Natural killer cell (primary cell): ENCODE results near the gene RAI14. TPM values are rescaled to one million over a fixed set of nuclear protein-coding genes. Genes with fewer than 3 reads are reported as not detected.
"Not testable (repeated sequence)": the region's sequence is repeated elsewhere in the genome, so short reads cannot be mapped to it uniquely, and the experiment has no call there.

Experiments used
- ATAC-seq, 3 donors: fragments of 150-1000 bp in 2 of 3; fragments of 200-7000 bp in 1 of 3; cut with Tn5 transposase; 1 replicate in 1 of 3; 2 replicates in 2 of 3; pipeline ENCODE4 v1.10.0; 2021; ENCODE audit warnings: mild to moderate bottlenecking in 2 of 3, moderate library complexity in 2 of 3
- DNase-seq, 2 donors: peaks; one replicate each; pipeline versions ENCODE4 v3.0.0 to v3.0.0-alpha.2; 2013 to 2021; ENCODE audit warnings: mixed read lengths in 1 of 2
- H3K27ac ChIP-seq: one replicate; pipeline ENCODE4 v1.5.1; 2013; ENCODE audit warnings: mild to moderate bottlenecking, low read length
- H3K27me3 ChIP-seq: one replicate; pipeline ENCODE4 v1.6.1; 2013; ENCODE audit warnings: low read length; ENCODE audit not compliant: control insufficient read depth, insufficient read depth
- H3K36me3 ChIP-seq: one replicate; pipeline ENCODE4 v1.6.1; 2013; ENCODE audit warnings: low read length; ENCODE audit not compliant: control insufficient read depth, insufficient read depth
- H3K4me1 ChIP-seq: one replicate; pipeline ENCODE4 v1.6.1; 2013; ENCODE audit warnings: low read length; ENCODE audit not compliant: control insufficient read depth, insufficient read depth
- H3K4me3 ChIP-seq: one replicate; pipeline ENCODE4 v1.5.1; 2013; ENCODE audit warnings: low read length
- H3K9me3 ChIP-seq: one replicate; pipeline ENCODE4 v1.6.1; 2013; ENCODE audit warnings: low read length; ENCODE audit not compliant: control insufficient read depth, insufficient read depth
- H3K27ac Mint-ChIP-seq, 2 donors: one replicate each; pipeline ENCODE4 v1.8.0; 2022; ENCODE audit warnings: mild to moderate bottlenecking in 2 of 2, mixed read lengths in 2 of 2, moderate library complexity in 1 of 2
- H3K27me3 Mint-ChIP-seq, 2 donors: one replicate each; pipeline ENCODE4 v1.8.0; 2022; ENCODE audit warnings: low read depth in 2 of 2, mixed read lengths in 2 of 2
- H3K36me3 Mint-ChIP-seq: one replicate; pipeline ENCODE4 v1.8.0; 2022; ENCODE audit warnings: mixed read lengths
- H3K4me1 Mint-ChIP-seq, 2 donors: one replicate each; pipeline ENCODE4 v1.8.0; 2022; ENCODE audit warnings: mixed read lengths in 2 of 2
- H3K4me3 Mint-ChIP-seq: one replicate; pipeline ENCODE4 v1.8.0; 2022; ENCODE audit warnings: mild to moderate bottlenecking, moderate library complexity, mixed read lengths
- H3K9me3 Mint-ChIP-seq, 2 donors: one replicate each; pipeline ENCODE4 v1.8.0; 2022; ENCODE audit warnings: mixed read lengths in 2 of 2
- WGBS: methylation state at CpG from one replicate; pipeline ENCODE4 v1.1.7; 2013; ENCODE audit warnings: missing lambda C conversion rate; ENCODE audit not compliant: insufficient coverage; 5-methylcytosine and 5-hydroxymethylcytosine counted together
- intact Hi-C: fragments of 100-400 bp; cut with micrococcal nuclease; formaldehyde crosslinking; loops from one replicate; pipeline ENCODE4 v1.14.2; 2022
- total RNA-seq, 4 donors: library from RNA; stranded (reverse); fragments of 120-200 nt in 1 of 4; gene quantifications; one replicate each; pipeline versions ENCODE4 v1.2.3 to v1.2.4, GENCODE V29; 2013 to 2022
- TF ChIP-seq, protein P1 (sequence below): fragments of 200-600 bp; IDR thresholded peaks from one replicate; pipeline ENCODE4 v1.8.0; 2022; ENCODE audit warnings: antibody characterized with exemption

Gene RAI14
- total RNA-seq, 3 donors from 2014 or later (not counting 1 experiment from before 2014, with no cell fraction given) = 0.40 to 2.9 (median 2.8) TPM

DNA sequence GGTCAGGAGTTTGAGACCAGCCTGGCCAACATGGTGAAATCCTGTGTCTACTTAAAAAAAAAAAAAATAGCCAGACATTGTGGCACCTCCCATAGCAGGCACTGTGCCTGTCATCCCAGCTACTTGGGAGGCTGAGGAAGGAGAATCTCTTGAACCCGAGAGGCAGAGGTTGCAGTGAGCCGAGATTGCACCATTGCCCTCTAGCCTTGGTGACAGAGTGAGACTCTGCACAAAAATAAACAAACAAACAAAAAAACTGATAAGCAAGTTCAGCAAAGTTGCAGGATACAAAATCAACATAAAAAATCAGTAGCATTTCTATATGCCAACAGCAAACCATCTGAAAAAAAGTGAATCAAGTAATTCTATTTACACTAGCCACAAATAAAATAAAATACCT is 118.0 kb downstream of the RAI14 start:
- Histone ChIP-seq H3K9me3 (no peaks in the 10 kb centered on the region), H3K36me3 (no peaks in the 10 kb centered on the region), H3K4me3 (no peak overlapping the region), H3K4me1 (no peaks in the 10 kb centered on the region), H3K27ac (no peak overlapping the region), H3K27me3 (no peaks in the 10 kb centered on the region)
- TF ChIP-seq, protein P1, sequence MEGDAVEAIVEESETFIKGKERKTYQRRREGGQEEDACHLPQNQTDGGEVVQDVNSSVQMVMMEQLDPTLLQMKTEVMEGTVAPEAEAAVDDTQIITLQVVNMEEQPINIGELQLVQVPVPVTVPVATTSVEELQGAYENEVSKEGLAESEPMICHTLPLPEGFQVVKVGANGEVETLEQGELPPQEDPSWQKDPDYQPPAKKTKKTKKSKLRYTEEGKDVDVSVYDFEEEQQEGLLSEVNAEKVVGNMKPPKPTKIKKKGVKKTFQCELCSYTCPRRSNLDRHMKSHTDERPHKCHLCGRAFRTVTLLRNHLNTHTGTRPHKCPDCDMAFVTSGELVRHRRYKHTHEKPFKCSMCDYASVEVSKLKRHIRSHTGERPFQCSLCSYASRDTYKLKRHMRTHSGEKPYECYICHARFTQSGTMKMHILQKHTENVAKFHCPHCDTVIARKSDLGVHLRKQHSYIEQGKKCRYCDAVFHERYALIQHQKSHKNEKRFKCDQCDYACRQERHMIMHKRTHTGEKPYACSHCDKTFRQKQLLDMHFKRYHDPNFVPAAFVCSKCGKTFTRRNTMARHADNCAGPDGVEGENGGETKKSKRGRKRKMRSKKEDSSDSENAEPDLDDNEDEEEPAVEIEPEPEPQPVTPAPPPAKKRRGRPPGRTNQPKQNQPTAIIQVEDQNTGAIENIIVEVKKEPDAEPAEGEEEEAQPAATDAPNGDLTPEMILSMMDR = no peak
- H3K27me3 Mint-ChIP-seq = peaks cover 3 to 17% of the 10 kb centered on the region in 2 donors
- no peak for ATAC-seq
- 100% methylated on average over 2 of the region's 2 CpGs for WGBS
- no peak overlapping the region for H3K27ac Mint-ChIP-seq
- H3K4me1 Mint-ChIP-seq = no peaks in the 10 kb centered on the region
- H3K9me3 Mint-ChIP-seq = peaks cover 5 to 7% of the 10 kb centered on the region in 2 donors
- H3K36me3 Mint-ChIP-seq = peaks cover 9% of the 10 kb centered on the region
- DNase-seq = no peak
- intact Hi-C loops = no loop called here
- no peak overlapping the region for H3K4me3 Mint-ChIP-seq

DNA sequence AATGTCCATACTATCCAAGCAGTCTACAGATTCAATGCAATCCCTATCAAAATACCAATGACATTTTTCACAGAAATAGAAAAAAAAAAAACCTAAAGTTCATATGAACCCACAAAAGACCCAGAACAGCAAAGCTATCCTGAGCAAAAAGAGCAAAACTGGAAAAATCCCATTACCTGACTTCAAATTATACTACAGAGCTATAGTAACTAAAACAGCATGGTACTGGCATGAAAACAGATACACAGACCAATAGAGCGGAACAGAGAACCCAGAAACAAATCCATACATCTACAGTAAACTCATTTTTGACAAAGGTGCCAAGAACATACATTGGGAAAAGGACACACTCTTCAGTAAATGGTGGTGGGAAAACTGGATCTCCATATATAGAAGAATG is 118.5 kb downstream of the RAI14 start:
- H3K27ac Mint-ChIP-seq, H3K27me3 ChIP-seq, ATAC-seq, DNase-seq, H3K4me1 ChIP-seq, H3K36me3 ChIP-seq, intact Hi-C loops, H3K36me3 Mint-ChIP-seq, H3K4me3 Mint-ChIP-seq, H3K4me1 Mint-ChIP-seq, H3K4me3 ChIP-seq, H3K9me3 Mint-ChIP-seq, H3K27ac ChIP-seq, H3K9me3 ChIP-seq: not testable (repeated sequence)
- peaks cover 3 to 17% of the 10 kb centered on the region in 2 donors for H3K27me3 Mint-ChIP-seq
- 100% methylated on average over 1 of the region's 1 CpG for whole genome bisulfite sequencing

DNA sequence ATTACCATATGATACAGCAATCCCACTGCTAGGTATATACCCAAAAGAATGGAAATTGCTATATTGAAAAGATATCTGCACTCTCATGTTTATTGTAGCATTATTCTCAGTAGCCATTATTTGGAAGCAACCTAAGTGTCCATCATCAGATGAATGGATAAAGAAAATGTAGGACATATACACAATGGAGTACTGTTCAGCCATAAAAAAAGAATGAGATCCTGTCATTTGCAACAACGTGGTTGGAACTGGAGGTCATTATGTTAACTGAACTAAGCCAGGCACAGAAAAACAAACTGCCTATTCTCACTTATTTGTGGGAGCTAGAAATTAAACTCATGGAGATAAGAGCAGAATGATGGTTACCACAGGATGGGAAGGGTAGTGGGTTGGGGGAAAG is 119.8 kb downstream of the RAI14 start:
- Mint-ChIP-seq H3K4me3 (no peak overlapping the region), H3K4me1 (no peaks in the 10 kb centered on the region), H3K27ac (no peak overlapping the region), H3K9me3 (peaks cover 6 to 7% of the 10 kb centered on the region in 2 donors), H3K27me3 (peaks cover 3 to 17% of the 10 kb centered on the region in 2 donors), H3K36me3 (peaks cover 9% of the 10 kb centered on the region)
- Histone ChIP-seq H3K27ac (no peak overlapping the region), H3K27me3 (no peaks in the 10 kb centered on the region), H3K4me1 (no peaks in the 10 kb centered on the region), H3K36me3 (no peaks in the 10 kb centered on the region), H3K4me3 (no peak overlapping the region), H3K9me3 (no peaks in the 10 kb centered on the region)
- intact Hi-C loops = no loop called here
- ATAC-seq = no peak
- WGBS = 83% methylated on average over 1 of the region's 1 CpG
- TF ChIP-seq, protein P1 = no peak
- DNase-seq = no peak

DNA sequence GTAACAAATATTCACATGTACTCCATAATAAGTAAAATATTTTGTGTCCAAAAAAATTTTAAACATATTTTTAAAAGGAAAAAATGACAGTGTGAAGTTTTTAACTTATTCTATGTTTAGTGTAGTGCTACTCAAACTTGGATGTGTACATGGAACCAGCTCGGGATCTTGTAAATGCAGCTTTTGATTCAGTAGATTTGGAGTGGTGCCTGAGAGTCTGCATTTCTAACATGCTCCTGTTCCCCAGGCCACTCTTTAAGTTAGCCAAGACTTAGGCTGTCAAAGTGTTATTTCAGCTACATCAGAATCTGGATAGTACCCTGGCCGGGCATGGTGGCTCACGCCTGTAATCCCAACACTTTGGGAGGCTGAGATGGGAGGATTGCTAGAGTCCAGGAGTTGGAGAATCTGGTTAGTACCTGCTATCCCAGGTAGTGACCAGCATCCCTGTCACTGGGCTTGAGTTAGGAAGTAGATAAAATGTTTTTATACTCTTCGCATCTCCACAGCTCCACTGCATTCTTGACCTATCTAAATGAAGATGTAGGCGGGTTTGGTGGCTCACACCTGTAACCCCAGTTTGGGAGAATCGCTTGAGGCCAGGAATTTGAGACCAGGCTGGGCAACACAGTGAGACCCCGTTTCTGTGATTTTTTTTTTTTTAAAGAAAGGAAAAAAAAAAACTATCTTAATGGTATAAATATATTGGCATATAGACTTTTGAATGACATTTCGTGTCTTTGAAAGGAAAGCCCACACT is 122.1 kb downstream of the RAI14 start:
- no peak overlapping the region for H3K4me3 ChIP-seq
- Mint-ChIP-seq H3K27ac (no peak overlapping the region), H3K4me3 (no peak overlapping the region), H3K27me3 (peaks cover 3 to 17% of the 10 kb centered on the region in 2 donors), H3K36me3 (peaks cover 9% of the 10 kb centered on the region), H3K4me1 (no peaks in the 10 kb centered on the region), H3K9me3 (peaks cover 6 to 7% of the 10 kb centered on the region in 2 donors)
- H3K9me3 ChIP-seq = no peaks in the 10 kb centered on the region
- ATAC-seq (no peak), DNase-seq (no peak)
- no peaks in the 10 kb centered on the region for H3K27me3 ChIP-seq
- intact Hi-C loops = no loop called here
- WGBS = 95% methylated on average over 5 of the region's 8 CpGs
- no peaks in the 10 kb centered on the region for H3K4me1 ChIP-seq
- no peak overlapping the region for H3K27ac ChIP-seq
- H3K36me3 ChIP-seq = no peaks in the 10 kb centered on the region
- TF ChIP-seq, protein P1 = no peak

DNA sequence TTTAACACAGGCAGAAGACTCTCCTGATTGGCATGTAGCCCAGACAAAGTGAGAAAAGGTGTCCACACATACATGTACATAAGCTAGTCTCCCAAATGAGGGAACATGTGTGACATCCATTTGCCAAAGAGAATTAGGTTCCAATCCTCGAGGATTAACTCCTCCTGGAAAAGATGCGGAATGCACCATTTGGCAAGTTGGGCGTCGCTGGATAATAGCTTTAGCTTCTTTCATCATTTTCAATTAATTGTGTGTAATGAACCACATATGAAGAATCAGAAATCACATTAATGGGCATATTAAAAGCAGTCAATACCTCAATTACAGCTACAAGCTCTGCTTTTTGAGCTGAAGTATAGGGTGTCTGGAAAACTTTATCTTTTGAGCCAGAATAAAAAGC is 127.8 kb downstream of the RAI14 start:
- H3K27ac ChIP-seq, H3K36me3 Mint-ChIP-seq, ATAC-seq, H3K27me3 ChIP-seq, H3K4me3 ChIP-seq, H3K4me1 Mint-ChIP-seq, intact Hi-C loops, H3K27ac Mint-ChIP-seq, H3K4me3 Mint-ChIP-seq, H3K9me3 Mint-ChIP-seq, DNase-seq, H3K27me3 Mint-ChIP-seq, H3K4me1 ChIP-seq, H3K36me3 ChIP-seq, H3K9me3 ChIP-seq: not testable (repeated sequence)
- 89% methylated on average over 3 of the region's 4 CpGs for WGBS
